Psoas muscle (tissue), 8 donors: ENCODE results near the gene HTT-AS. TPM values are rescaled to one million over a fixed set of nuclear protein-coding genes. Genes with fewer than 3 reads are reported as not detected.

Experiments
- ATAC-seq, 4 donors: fragments of 200-7000 bp; cut with Tn5 transposase; one replicate each; pipeline ENCODE4 v1.9.1; 2020; ENCODE audit warnings: moderate library complexity in 3 of 4, mild to moderate bottlenecking in 2 of 4
- DNase-seq, 2 donors: peaks; one replicate each; pipeline ENCODE4 v3.0.0-alpha.2; 2020
- H3K27ac ChIP-seq: fragments of 200-600 bp; one replicate; pipeline ENCODE4 v1.8.0; 2022
- H3K27me3 ChIP-seq, 3 donors: fragments of 200-600 bp in 1 of 3; one replicate each; pipeline versions ENCODE4 v1.6.1 to v1.8.0; 2013 to 2022; ENCODE audit warnings: low read length in 2 of 3, mild to moderate bottlenecking in 2 of 3, moderate library complexity in 1 of 3; ENCODE audit not compliant: insufficient read depth in 3 of 3
- H3K36me3 ChIP-seq, 2 donors: fragments of 200-600 bp in 1 of 2; one replicate each; pipeline versions ENCODE4 v1.6.1 to v1.8.0; 2013 to 2022; ENCODE audit warnings: low read depth in 1 of 2, mild to moderate bottlenecking in 1 of 2, moderate library complexity in 1 of 2; ENCODE audit not compliant: insufficient read depth in 1 of 2
- H3K4me1 ChIP-seq: fragments of 200-600 bp; one replicate; pipeline ENCODE4 v1.8.0; 2022
- H3K4me3 ChIP-seq: fragments of 200-600 bp; one replicate; pipeline ENCODE4 v1.8.0; 2022; ENCODE audit warnings: mild to moderate bottlenecking
- H3K9me3 ChIP-seq: fragments of 200-600 bp; one replicate; pipeline ENCODE4 v1.8.0; 2022
- CTCF ChIP-seq: fragments of 200-600 bp; IDR thresholded peaks from one replicate; pipeline ENCODE4 v1.8.0; 2022; ENCODE audit warnings: antibody characterized with exemption
- WGBS, 3 donors: extraction: QIAGEN DNeasy Blood & Tissue Kit; methylation state at CpG; one replicate each; pipeline versions ENCODE4 v1.1.6 to v1.1.7; 2013; 5-methylcytosine and 5-hydroxymethylcytosine counted together
- intact Hi-C, 2 donors: fragments of 100-400 bp; cut with DNase I; formaldehyde crosslinking; loops; one replicate each; pipeline versions ENCODE4 v1.11.0 to v1.14.2; 2022
- polyA plus RNA-seq, 3 donors: library from polyadenylated mRNA; stranded (reverse); fragments of 200-250 nt; gene quantifications; one replicate each; pipeline ENCODE4 v1.2.3, GENCODE V29; 2013
- total RNA-seq, 4 donors: library from RNA; stranded (reverse); fragmentation: NEBNext Ultra II Directional in 2 of 4; extraction: Animal tissue kit (Norgen Biotek cat#: 25700) in 2 of 4; gene quantifications; one replicate each; pipeline versions ENCODE4 v1.2.1 to v1.2.4, GENCODE V29; 2021 to 2023
- donor health status: healthy with polysubstance abuse.
- donor health status: DM: no; HTN: no; CAD: no; lungs with moderate emphysema.
- donor health status: Bipolar disorder and iron deficiency.
- donor health status: healthy.
- donor health status: DM: yes; HTN: yes; CAD: no.
- donor health status: DM: no; HTN: no; CAD: no.
- donor health status: DM: no; HTN: no; CAD: no.
- donor health status: DM: yes; HTN: yes; CAD: no.

HTT-AS gene
- total and polyA plus RNA-seq, 7 donors = not detected

GRCh38 chr4:3016961-3017360 is 57.4 kb downstream of the HTT-AS start:
- 75 to 81% (median 78%) methylated on average over 4 of the region's 4 CpGs for WGBS, 3 donors
- Histone ChIP-seq H3K27ac (no peak overlapping the region), H3K36me3 (no peaks in the 10 kb centered on the region), H3K9me3 (no peaks in the 10 kb centered on the region), H3K4me3 (no peak overlapping the region), H3K27me3 (no peaks in the 10 kb centered on the region), H3K4me1 (no peaks in the 10 kb centered on the region)
- ATAC-seq (no peak), DNase-seq (no peak)
- intact Hi-C loops = no loop called here
- no peak for TF ChIP-seq CTCF

- 79 to 83% (median 82%) methylated on average over 8 of the region's 8 CpGs for WGBS, 3 donors
- no peak for ATAC-seq
- intact Hi-C loops = no loop called here
Observed at GRCh38 chr4:3013839-3014350, 60.4 kb downstream of the HTT-AS start.

More at GRCh38 chr4:3013839-3014350, 60.4 kb downstream of the HTT-AS start:
- no peaks in the 10 kb centered on the region for H3K36me3 ChIP-seq
- no peak overlapping the region for H3K4me3 ChIP-seq
- no peaks in the 10 kb centered on the region for H3K4me1 ChIP-seq
- no peaks in the 10 kb centered on the region for H3K9me3 ChIP-seq
- TF ChIP-seq CTCF = no peak
- H3K27me3 ChIP-seq = no peaks in the 10 kb centered on the region
- no peak for DNase-seq
- no peak overlapping the region for H3K27ac ChIP-seq

Other genes with a start within 250 kb of the HTT-AS start
- gene ADD1, start 230.7 kb downstream of the HTT-AS start, total RNA-seq = 100 to 1,000 TPM; 163 to 214 (median 187) TPM
- gene ADD1, start 230.7 kb downstream of the HTT-AS start, polyA plus RNA-seq = 100 to 1,000 TPM; 124 to 224 (median 126) TPM
- gene NOP14, start 111.1 kb downstream of the HTT-AS start, total RNA-seq = 10 to 100 TPM; 28.0 to 45.1 (median 43.9) TPM
- 10 to 100 TPM; 24.7 to 48.1 (median 45.0) TPM for gene NOP14, start 111.1 kb downstream of the HTT-AS start, polyA plus RNA-seq
- 1 to 10 TPM; 5.9 to 7.9 (median 6.9) TPM for gene GRK4, start 111.0 kb downstream of the HTT-AS start, total RNA-seq
- gene GRK4, start 111.0 kb downstream of the HTT-AS start, polyA plus RNA-seq = 1 to 10 TPM; 5.8 to 9.2 (median 6.6) TPM
- gene HTT, start 143 bp upstream of the HTT-AS start, total RNA-seq = 10 to 100 TPM; 29.6 to 39.9 (median 31.5) TPM
- 10 to 100 TPM in 2 of 3 donors, 1 to 10 TPM in 1; 6.7 to 25.2 (median 10.2) TPM for gene HTT, start 143 bp upstream of the HTT-AS start, polyA plus RNA-seq
- under 1 TPM; 0.25 to 0.94 (median 0.70) TPM for gene MSANTD1, start 174.6 kb upstream of the HTT-AS start, total RNA-seq
- gene MSANTD1, start 174.6 kb upstream of the HTT-AS start, polyA plus RNA-seq = under 1 TPM; 0.11 to 0.34 (median 0.27) TPM
- gene RGS12, start 218.5 kb upstream of the HTT-AS start, total RNA-seq = 10 to 100 TPM; 13.9 to 29.0 (median 17.8) TPM
- 10 to 100 TPM in 2 of 3 donors, 1 to 10 TPM in 1; 7.5 to 20.1 (median 15.6) TPM for gene RGS12, start 218.5 kb upstream of the HTT-AS start, polyA plus RNA-seq